GM18498 (cell line): ENCODE results near the gene BFAR.
A peak's percentile ranks its signal among the peaks of the same experiment; 100 is the strongest.
"Not testable (repeated sequence)": the region's sequence is repeated elsewhere in the genome, so short reads cannot be mapped to it uniquely, and the experiment has no call there.

ENCODE experiments used
- ATAC-seq: cut with Tn5 transposase; IDR thresholded peaks from one replicate; pipeline ENCODE4 v1.9.1; 2021; ENCODE audit warnings: mild to moderate bottlenecking, moderate library complexity; ENCODE audit not compliant: unreplicated experiment

BFAR gene

GRCh38 chr16:14685870-14686793 lies 53.4 kb downstream of the BFAR start:
- not testable (repeated sequence) for ATAC-seq

- not testable (repeated sequence) for ATAC-seq
Measured at GRCh38 chr16:14694129-14694528, 61.4 kb downstream of the BFAR start, which contains the start of gene PLA2G10. Gene PLA2G10 (minus strand): TSS chr16:14694308. CDS start chr16:14694229, 79 bp downstream.

- ATAC-seq = not testable (repeated sequence)
Measured at GRCh38 chr16:14701859-14702258, 69.1 kb downstream of the BFAR start.

- ATAC-seq = not testable (repeated sequence)
Measured at GRCh38 chr16:14702672-14703071, 69.9 kb downstream of the BFAR start.

- ATAC-seq = peak; percentile 99
Measured at GRCh38 chr16:14703156-14704011, 70.6 kb downstream of the BFAR start, which contains the start of gene NPIPA3. Gene NPIPA3 (plus strand): TSS chr16:14703411. CDS start chr16:14708944, 5,533 bp downstream.
